ENCODE measurements around the gene AHCTF1.
A peak's percentile ranks its signal among the peaks of the same experiment; 100 is the strongest.

DNA sequence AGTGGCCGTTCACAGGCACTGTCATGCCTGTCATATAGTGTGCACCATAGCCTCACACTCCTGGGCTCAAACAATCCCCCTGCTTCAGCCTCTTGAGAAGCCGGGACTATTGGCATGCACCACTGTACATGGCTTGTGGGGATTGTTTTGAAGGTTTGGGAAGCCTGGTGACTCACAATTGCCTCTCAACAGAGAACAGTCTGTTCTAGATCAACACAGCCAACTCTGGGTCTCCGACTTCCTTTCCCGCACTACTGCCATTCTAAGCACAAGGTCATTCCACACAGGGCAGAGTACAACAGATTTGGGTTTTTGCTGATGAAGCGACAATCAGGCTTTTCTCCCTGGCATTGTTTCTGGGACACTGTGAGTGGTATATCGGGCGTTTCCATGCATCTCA, 15.5 kb upstream of the AHCTF1 start:
- TF ChIP-seq, protein P1, sequence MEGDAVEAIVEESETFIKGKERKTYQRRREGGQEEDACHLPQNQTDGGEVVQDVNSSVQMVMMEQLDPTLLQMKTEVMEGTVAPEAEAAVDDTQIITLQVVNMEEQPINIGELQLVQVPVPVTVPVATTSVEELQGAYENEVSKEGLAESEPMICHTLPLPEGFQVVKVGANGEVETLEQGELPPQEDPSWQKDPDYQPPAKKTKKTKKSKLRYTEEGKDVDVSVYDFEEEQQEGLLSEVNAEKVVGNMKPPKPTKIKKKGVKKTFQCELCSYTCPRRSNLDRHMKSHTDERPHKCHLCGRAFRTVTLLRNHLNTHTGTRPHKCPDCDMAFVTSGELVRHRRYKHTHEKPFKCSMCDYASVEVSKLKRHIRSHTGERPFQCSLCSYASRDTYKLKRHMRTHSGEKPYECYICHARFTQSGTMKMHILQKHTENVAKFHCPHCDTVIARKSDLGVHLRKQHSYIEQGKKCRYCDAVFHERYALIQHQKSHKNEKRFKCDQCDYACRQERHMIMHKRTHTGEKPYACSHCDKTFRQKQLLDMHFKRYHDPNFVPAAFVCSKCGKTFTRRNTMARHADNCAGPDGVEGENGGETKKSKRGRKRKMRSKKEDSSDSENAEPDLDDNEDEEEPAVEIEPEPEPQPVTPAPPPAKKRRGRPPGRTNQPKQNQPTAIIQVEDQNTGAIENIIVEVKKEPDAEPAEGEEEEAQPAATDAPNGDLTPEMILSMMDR (IDR thresholded peaks at IDR 0.05; ENCODE audit: low read depth, low read length, missing input control): no peak
- TF ChIP-seq TAF1 (conservative IDR thresholded peaks at IDR 0.05) (no peak), RAD21 (IDR thresholded peaks at IDR 0.05) (no peak), ATF3 (IDR thresholded peaks at IDR 0.05) (no peak), NR2F2 (IDR thresholded peaks at IDR 0.05) (peak; percentile 60), GABPA (IDR thresholded peaks at IDR 0.05 in 1 of 2, conservative IDR thresholded peaks at IDR 0.05 in 1 of 2) (no peak), FOXA2 (IDR thresholded peaks at IDR 0.05) (no peak), MAX (IDR thresholded peaks at IDR 0.05) (no peak), SP1 (IDR thresholded peaks at IDR 0.05) (peak; percentile 58), REST (IDR thresholded peaks at IDR 0.05) (no peak)
